ENCODE data around the gene KCNH1. TPM values are rescaled to one million over a fixed set of nuclear protein-coding genes. Genes with fewer than 3 reads are reported as not detected.

The KCNH1 gene
- total and polyA plus RNA-seq, 9 of the 15 experiments (the other 6 are each of a cell fraction or from before 2014, with no cell fraction given): not detected

DNA sequence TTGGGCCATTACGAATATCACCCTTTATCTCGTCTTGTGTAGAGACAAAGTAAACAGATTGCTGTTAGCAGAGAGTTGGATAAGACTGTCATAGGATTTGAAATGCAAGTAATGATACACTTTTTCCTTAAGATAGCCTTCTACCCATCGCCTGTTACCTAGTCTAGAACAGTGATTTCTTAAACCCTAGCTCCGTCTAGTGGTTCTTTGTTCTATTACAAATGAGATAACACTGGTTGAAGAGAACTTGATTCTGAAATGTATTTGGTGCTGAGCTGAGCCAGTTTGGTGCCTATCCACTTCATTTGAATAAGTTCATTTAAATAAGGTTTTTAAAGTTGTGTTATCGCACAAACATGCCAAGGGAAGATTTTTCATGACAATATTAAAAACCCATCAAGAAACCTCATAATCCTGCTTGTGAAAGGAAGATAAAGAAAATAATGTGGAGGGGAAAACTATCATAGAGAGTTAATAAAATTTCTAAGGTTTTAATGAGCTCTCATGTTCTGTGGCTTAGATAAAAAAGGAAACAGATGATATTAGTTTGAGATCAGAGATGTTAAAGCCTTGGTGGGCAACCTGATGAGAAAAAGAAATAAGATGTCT lies 1.5 kb upstream of the KCNH1 start (continued):
- TF ChIP-seq, protein P1, sequence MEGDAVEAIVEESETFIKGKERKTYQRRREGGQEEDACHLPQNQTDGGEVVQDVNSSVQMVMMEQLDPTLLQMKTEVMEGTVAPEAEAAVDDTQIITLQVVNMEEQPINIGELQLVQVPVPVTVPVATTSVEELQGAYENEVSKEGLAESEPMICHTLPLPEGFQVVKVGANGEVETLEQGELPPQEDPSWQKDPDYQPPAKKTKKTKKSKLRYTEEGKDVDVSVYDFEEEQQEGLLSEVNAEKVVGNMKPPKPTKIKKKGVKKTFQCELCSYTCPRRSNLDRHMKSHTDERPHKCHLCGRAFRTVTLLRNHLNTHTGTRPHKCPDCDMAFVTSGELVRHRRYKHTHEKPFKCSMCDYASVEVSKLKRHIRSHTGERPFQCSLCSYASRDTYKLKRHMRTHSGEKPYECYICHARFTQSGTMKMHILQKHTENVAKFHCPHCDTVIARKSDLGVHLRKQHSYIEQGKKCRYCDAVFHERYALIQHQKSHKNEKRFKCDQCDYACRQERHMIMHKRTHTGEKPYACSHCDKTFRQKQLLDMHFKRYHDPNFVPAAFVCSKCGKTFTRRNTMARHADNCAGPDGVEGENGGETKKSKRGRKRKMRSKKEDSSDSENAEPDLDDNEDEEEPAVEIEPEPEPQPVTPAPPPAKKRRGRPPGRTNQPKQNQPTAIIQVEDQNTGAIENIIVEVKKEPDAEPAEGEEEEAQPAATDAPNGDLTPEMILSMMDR (IDR thresholded peaks at IDR 0.05 in 2 of 3, conservative IDR thresholded peaks at IDR 0.05 in 1 of 3; ENCODE audit: insufficient read depth in 2 of 3, low read depth in 1 of 3, low read length in 3 of 3): peak; percentile 58 to 76 (median 67); a peak in 5 of 6 replicates
- TF ChIP-seq HIVEP1 (CRISPR knock-in tag; IDR thresholded peaks at IDR 0.05) (no peak), RAD21 (CRISPR knock-in tag; conservative IDR thresholded peaks at IDR 0.05 in 1 of 2, IDR thresholded peaks at IDR 0.05 in 1 of 2) (peak; percentile 86), CTBP1 (IDR thresholded peaks at IDR 0.05; ENCODE audit: borderline replicate concordance) (no peak), GTF2E2 (tag; IDR thresholded peaks at IDR 0.05) (no peak), FIP1L1 (IDR thresholded peaks at IDR 0.05; ENCODE audit: low read depth, low read length, poor library complexity, severe bottlenecking) (no peak), KDM1A (IDR thresholded peaks at IDR 0.05) (peak in 1 of 2 experiments; percentile 43; a peak in 1 of 4 replicates), CC2D1A (IDR thresholded peaks at IDR 0.05) (0 out of 2 replicates have a peak, but pooled peaks have one; percentile 24), JUND (IDR thresholded peaks at IDR 0.05; ENCODE audit: borderline replicate concordance, low read depth, low read length) (0 out of 2 replicates have a peak, but pooled peaks have one; percentile 6), JUND (tag; IDR thresholded peaks at IDR 0.05; ENCODE audit: borderline replicate concordance, low read depth, low read length) (no peak)
- TF ChIP-seq, protein P2, sequence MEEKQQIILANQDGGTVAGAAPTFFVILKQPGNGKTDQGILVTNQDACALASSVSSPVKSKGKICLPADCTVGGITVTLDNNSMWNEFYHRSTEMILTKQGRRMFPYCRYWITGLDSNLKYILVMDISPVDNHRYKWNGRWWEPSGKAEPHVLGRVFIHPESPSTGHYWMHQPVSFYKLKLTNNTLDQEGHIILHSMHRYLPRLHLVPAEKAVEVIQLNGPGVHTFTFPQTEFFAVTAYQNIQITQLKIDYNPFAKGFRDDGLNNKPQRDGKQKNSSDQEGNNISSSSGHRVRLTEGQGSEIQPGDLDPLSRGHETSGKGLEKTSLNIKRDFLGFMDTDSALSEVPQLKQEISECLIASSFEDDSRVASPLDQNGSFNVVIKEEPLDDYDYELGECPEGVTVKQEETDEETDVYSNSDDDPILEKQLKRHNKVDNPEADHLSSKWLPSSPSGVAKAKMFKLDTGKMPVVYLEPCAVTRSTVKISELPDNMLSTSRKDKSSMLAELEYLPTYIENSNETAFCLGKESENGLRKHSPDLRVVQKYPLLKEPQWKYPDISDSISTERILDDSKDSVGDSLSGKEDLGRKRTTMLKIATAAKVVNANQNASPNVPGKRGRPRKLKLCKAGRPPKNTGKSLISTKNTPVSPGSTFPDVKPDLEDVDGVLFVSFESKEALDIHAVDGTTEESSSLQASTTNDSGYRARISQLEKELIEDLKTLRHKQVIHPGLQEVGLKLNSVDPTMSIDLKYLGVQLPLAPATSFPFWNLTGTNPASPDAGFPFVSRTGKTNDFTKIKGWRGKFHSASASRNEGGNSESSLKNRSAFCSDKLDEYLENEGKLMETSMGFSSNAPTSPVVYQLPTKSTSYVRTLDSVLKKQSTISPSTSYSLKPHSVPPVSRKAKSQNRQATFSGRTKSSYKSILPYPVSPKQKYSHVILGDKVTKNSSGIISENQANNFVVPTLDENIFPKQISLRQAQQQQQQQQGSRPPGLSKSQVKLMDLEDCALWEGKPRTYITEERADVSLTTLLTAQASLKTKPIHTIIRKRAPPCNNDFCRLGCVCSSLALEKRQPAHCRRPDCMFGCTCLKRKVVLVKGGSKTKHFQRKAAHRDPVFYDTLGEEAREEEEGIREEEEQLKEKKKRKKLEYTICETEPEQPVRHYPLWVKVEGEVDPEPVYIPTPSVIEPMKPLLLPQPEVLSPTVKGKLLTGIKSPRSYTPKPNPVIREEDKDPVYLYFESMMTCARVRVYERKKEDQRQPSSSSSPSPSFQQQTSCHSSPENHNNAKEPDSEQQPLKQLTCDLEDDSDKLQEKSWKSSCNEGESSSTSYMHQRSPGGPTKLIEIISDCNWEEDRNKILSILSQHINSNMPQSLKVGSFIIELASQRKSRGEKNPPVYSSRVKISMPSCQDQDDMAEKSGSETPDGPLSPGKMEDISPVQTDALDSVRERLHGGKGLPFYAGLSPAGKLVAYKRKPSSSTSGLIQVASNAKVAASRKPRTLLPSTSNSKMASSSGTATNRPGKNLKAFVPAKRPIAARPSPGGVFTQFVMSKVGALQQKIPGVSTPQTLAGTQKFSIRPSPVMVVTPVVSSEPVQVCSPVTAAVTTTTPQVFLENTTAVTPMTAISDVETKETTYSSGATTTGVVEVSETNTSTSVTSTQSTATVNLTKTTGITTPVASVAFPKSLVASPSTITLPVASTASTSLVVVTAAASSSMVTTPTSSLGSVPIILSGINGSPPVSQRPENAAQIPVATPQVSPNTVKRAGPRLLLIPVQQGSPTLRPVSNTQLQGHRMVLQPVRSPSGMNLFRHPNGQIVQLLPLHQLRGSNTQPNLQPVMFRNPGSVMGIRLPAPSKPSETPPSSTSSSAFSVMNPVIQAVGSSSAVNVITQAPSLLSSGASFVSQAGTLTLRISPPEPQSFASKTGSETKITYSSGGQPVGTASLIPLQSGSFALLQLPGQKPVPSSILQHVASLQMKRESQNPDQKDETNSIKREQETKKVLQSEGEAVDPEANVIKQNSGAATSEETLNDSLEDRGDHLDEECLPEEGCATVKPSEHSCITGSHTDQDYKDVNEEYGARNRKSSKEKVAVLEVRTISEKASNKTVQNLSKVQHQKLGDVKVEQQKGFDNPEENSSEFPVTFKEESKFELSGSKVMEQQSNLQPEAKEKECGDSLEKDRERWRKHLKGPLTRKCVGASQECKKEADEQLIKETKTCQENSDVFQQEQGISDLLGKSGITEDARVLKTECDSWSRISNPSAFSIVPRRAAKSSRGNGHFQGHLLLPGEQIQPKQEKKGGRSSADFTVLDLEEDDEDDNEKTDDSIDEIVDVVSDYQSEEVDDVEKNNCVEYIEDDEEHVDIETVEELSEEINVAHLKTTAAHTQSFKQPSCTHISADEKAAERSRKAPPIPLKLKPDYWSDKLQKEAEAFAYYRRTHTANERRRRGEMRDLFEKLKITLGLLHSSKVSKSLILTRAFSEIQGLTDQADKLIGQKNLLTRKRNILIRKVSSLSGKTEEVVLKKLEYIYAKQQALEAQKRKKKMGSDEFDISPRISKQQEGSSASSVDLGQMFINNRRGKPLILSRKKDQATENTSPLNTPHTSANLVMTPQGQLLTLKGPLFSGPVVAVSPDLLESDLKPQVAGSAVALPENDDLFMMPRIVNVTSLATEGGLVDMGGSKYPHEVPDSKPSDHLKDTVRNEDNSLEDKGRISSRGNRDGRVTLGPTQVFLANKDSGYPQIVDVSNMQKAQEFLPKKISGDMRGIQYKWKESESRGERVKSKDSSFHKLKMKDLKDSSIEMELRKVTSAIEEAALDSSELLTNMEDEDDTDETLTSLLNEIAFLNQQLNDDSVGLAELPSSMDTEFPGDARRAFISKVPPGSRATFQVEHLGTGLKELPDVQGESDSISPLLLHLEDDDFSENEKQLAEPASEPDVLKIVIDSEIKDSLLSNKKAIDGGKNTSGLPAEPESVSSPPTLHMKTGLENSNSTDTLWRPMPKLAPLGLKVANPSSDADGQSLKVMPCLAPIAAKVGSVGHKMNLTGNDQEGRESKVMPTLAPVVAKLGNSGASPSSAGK (IDR thresholded peaks at IDR 0.05): 0 out of 2 replicates have a peak, but pooled peaks have one; percentile 12
